Activated CD8-positive, alpha-beta T cell treated with anti-CD3 and anti-CD28 coated beads, Interleukin-2, amount 10 ng/mL, durations not matched to agents 7 days and 5 days (primary cell): ENCODE data around the gene ZMYND19. TPM values are rescaled to one million over a fixed set of nuclear protein-coding genes. Genes with fewer than 3 reads are reported as not detected.
A peak's percentile ranks its signal among the peaks of the same experiment; 100 is the strongest.
"Not testable (repeated sequence)": the region's sequence is repeated elsewhere in the genome, so short reads cannot be mapped to it uniquely, and the experiment has no call there.

Experiments used
- ATAC-seq: fragments of 150-1000 bp; cut with Tn5 transposase; one replicate; pipeline ENCODE4 v1.10.0; 2021; ENCODE audit warnings: moderate library complexity
- CTCF ChIA-PET: fragments of 350-600 bp; sonication (Branson Sonifier 250); formaldehyde crosslinking; loops from one replicate; lab custom pipeline; 2021; ENCODE audit warnings: antibody characterized with exemption; lab: Charles Lee
- POLR2A ChIA-PET: fragments of 350-600 bp; sonication (Branson Sonifier 250); formaldehyde crosslinking; loops from one replicate; lab custom pipeline; 2021; ENCODE audit warnings: antibody characterized with exemption; lab: Charles Lee
- DNase-seq: peaks from one replicate; pipeline ENCODE4 v3.0.0-alpha.2; 2020
- H3K27ac Mint-ChIP-seq: one replicate; pipeline ENCODE4 v1.8.0; 2021; ENCODE audit warnings: mild to moderate bottlenecking, mixed read lengths
- H3K27me3 Mint-ChIP-seq: one replicate; pipeline ENCODE4 v1.8.0; 2021; ENCODE audit warnings: low read depth, mixed read lengths
- H3K36me3 Mint-ChIP-seq: one replicate; pipeline ENCODE4 v1.8.0; 2021; ENCODE audit warnings: low read depth, mixed read lengths
- H3K4me1 Mint-ChIP-seq: one replicate; pipeline ENCODE4 v1.8.0; 2021; ENCODE audit warnings: low read depth, mixed read lengths
- H3K4me3 Mint-ChIP-seq: one replicate; pipeline ENCODE4 v1.8.0; 2021; ENCODE audit warnings: mild to moderate bottlenecking, mixed read lengths
- H3K9me3 Mint-ChIP-seq: one replicate; pipeline ENCODE4 v1.8.0; 2022; ENCODE audit warnings: mixed read lengths; ENCODE audit not compliant: insufficient read depth
- total RNA-seq, 2 experiments: library from RNA; stranded (reverse); gene quantifications; one replicate each; pipeline ENCODE4 v1.2.3, GENCODE V29; 2021

The ZMYND19 gene
- total RNA-seq, 2 experiments from 2014 or later, result 35.4 to 38.3 TPM

DNA sequence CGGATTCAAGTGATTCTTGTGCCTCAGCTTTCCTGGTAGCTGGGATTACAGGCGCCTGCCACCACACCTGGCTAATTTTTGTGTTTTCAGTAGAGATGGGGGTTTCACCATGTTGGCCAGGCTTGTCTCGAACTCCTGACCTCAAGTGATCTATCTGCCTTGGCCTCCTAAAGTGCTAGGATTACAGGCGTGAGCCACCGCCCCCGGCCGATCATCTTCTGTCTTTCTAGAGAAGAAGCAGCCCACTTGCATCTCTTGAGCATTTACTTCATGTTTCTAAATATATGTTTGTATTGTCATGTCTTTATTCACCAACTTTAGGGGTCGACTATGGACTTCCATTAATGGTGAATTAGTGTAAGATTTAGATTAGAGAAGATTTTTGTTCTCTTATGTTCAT is 31.9 kb upstream of the ZMYND19 start:
- H3K27me3 Mint-ChIP-seq, H3K27ac Mint-ChIP-seq, ATAC-seq, CTCF ChIA-PET, DNase-seq, POLR2A ChIA-PET, H3K4me3 Mint-ChIP-seq, H3K9me3 Mint-ChIP-seq: not testable (repeated sequence)
- peaks cover 38% of the 10 kb centered on the region for H3K36me3 Mint-ChIP-seq
- peaks cover 55% of the 10 kb centered on the region for H3K4me1 Mint-ChIP-seq

DNA sequence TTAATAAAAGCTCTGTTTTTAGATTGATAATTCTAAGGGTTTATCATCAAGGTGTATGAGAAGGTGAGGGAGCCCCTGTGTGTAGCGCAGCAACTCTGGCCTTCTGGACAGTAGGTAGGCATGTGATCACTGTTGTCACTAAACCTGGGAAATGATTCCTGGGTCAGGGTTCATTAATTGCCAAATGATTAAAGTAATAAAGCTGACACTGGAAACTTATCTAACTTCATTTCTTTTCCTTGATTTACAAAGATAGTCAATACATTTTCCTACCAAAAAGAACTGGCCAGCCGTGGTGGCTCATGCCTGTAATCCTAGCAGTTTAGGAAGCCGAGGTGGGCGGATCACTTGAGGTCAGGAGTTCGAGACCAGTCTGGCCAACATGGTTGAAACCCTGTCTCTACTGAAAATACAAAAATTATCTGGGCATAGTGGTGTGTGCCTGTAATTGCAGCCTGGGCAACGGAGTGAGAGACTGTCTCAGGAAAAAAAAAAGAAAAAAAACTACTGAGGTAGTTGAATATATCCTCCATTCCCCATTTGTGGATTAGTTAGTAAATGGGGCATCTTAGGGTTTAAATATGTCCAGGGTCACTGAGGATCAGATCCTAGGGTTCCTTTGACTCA is 30.9 kb upstream of the ZMYND19 start:
- ChIA-PET CTCF (interaction anchor here (0.7 to 1.2 kb wide), 3 partner anchors 10 to 69 kb away, joined by 3 to 5 read pairs (median 3); partner anchors contain the start of gene MRPL41), POLR2A (interaction anchor here (0.8 kb wide), 1 partner anchor 8 kb away, joined by 3 read pairs; no protein-coding TSS in a partner anchor)
- H3K36me3 Mint-ChIP-seq, result peaks cover 36% of the 10 kb centered on the region
- peak overlapping the region; percentile 28 for H3K4me3 Mint-ChIP-seq
- no peak for DNase-seq
- H3K4me1 Mint-ChIP-seq, result peaks cover 55% of the 10 kb centered on the region
- peak overlapping the region; percentile 49 for H3K27ac Mint-ChIP-seq
- H3K27me3 Mint-ChIP-seq, result no peaks in the 10 kb centered on the region
- no peaks in the 10 kb centered on the region for H3K9me3 Mint-ChIP-seq
- no peak for ATAC-seq

DNA sequence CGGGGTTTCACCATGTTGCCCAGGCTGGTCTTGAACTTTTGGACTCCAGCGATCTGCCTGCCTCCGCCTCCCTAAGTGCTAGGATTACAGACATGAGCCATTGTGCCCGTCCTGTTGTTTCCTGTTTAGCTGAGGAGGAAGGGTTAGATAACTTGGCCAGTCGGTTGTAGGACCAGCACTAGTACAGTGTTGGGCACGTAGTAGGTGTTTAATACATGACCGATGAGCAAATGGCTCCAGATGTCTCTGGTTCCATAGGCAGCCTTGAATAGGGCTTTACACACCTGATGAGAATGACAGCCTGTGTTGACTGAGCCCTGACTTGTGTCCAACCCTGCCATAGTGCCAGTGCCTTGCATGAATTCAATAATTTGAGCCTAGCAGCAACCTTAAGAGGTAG is 30.3 kb upstream of the ZMYND19 start:
- Mint-ChIP-seq H3K27me3 (no peaks in the 10 kb centered on the region), H3K9me3 (no peaks in the 10 kb centered on the region), H3K27ac (peak overlapping the region; percentile 49), H3K4me1 (peaks cover 55% of the 10 kb centered on the region), H3K4me3 (peak overlapping the region; percentile 43), H3K36me3 (peaks cover 36% of the 10 kb centered on the region)
- ChIA-PET CTCF (interaction anchor here (0.7 to 1.2 kb wide), 3 partner anchors 10 to 69 kb away, joined by 3 to 5 read pairs (median 3); partner anchors contain the start of gene MRPL41), POLR2A (interaction anchor here (0.8 kb wide), 1 partner anchor 9 kb away, joined by 3 read pairs; no protein-coding TSS in a partner anchor)
- no peak for ATAC-seq
- DNase-seq, result no peak

DNA sequence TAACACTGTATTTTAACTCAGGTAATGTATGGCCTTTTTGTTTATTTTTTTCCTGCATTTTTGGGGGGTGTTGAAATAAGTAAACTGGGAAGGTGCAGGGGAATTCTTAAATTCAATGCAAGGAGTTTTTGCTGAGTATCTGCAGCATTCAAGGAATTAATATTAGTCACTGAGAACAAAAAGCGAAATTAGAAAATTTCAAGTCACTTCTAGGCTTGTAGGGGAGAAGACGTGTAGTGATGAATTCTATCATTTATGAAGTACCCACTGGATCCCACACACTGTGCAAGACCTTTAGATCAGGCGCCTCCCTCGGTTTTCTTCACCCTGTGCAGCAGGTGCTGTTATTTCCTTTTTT is 29.7 kb upstream of the ZMYND19 start:
- peak overlapping the region; percentile 86 for H3K4me3 Mint-ChIP-seq
- H3K9me3 Mint-ChIP-seq, result no peaks in the 10 kb centered on the region
- peak overlapping the region; percentile 80 for H3K27ac Mint-ChIP-seq
- no peaks in the 10 kb centered on the region for H3K27me3 Mint-ChIP-seq
- no peak for DNase-seq
- CTCF ChIA-PET, result interaction anchor here (1.2 kb wide), 1 partner anchor 30 kb away, joined by 3 read pairs; no protein-coding TSS in a partner anchor
- no peak for ATAC-seq
- POLR2A ChIA-PET, result interaction anchor here (0.9 to 2.1 kb wide), 4 partner anchors 8 to 550 kb away, joined by 3 to 10 read pairs (median 4); partner anchors contain the start of gene SAPCD2
- peaks cover 31% of the 10 kb centered on the region for H3K36me3 Mint-ChIP-seq
- peaks cover 49% of the 10 kb centered on the region for H3K4me1 Mint-ChIP-seq

DNA sequence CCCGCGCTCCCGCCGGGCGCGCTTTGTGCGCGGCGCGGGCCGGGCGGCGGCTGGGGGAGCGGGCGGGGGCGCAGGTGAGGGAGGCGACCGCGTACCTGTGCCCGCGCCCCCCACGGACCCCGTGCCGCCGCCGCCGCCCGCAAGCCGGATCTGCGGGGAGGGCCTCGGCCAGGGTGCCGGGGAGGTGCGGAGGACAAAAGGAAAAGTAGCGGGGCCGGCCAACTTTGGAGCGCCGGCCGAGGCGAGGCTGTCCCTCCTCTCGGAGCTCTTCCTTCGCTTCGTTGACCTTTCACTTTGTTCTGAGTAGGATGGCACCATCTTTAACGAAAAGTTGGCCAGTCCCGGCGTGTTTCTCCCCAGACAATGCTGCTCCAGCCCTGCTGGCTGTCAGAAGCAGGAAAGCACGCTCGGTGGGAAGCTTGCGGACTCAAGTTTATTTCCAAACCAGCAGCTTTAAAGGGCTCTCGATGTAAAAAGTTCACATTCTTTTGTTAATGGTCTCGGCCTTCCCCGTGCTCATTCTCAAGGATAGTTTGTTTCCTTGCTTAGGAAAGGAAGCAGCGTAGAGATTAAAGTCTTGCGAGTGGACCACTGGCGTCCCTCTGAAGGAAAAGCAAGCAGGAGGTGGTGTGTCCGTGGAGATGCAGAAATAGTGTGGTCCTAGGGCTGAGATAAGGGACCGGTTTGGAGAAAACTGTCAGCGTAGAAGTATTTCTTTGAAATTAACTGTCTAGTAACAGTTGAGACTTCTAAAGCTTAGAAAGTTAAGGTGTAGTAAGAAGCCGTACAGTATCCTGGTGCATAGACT is 29.1 kb upstream of the ZMYND19 start:
- peak; percentile 49 for DNase-seq
- H3K27me3 Mint-ChIP-seq, result no peaks in the 10 kb centered on the region
- H3K36me3 Mint-ChIP-seq, result peaks cover 33% of the 10 kb centered on the region
- peak; percentile 6 for ATAC-seq
- peak overlapping the region; percentile 86 for H3K4me3 Mint-ChIP-seq
- H3K27ac Mint-ChIP-seq, result peak overlapping the region; percentile 80
- CTCF ChIA-PET, result interaction anchor here (0.8 to 1.6 kb wide), 6 partner anchors 9 to 54 kb away, joined by 3 to 14 read pairs (median 3); partner anchors contain the start of genes ARRDC1 and DPH7
- peaks cover 47% of the 10 kb centered on the region for H3K4me1 Mint-ChIP-seq
- no peaks in the 10 kb centered on the region for H3K9me3 Mint-ChIP-seq
- POLR2A ChIA-PET, result interaction anchor here (0.7 to 2.1 kb wide), 10 partner anchors 9 to 717 kb away, joined by 3 to 10 read pairs (median 3); partner anchors contain the start of genes ARRDC1, SAPCD2 and TUBB4B

DNA sequence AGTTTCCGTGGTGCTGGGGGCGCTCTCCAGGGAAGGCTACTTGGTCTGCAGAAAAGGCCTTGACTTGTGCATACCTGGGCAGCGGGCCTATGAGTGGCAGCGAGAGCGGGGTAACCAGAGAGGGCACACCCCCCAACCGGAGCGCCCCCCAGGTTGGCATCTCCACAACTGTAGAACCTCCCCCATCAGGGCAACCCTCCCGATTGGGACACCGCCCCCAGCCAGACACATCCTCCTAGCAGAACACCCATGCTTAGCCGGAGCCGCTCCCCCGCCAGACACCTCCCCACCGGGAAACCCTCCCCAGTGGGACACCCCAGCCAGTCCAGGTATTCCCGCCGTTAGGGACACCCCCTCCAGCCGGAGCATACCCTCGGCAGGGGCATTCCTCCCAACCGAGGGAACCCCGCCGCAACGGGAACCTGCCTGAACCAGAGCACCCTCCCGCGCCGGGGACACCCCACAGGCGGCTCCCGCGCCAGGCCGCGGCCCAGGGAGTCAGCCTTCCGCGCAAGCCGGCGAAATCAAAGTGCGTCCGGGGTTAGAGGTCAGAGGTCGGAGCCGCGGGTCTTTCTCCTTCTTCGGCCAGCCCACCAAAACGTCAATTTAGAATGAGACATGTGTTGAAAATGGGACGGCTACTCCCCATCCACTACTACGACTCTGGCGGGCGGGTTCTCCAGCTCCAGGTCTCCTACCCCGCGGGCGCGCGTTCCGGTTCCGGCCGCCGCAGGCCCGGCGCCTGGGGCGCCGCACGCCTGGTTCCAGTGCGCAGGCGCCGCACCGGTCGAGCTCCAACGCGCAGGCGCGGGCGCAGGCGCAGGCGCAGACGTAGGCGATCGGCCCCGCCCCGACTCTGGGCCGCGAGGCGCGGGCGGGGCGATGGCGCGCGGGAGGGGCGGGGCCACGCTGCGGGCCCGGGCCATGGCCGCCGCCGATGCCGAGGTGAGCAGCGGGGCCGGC is 28.1 kb upstream of the ZMYND19 start, which contains the start of gene EHMT1:
Gene EHMT1 (plus strand): TSS at position 901 of the 963 bp plus-strand sequence. CDS start 24 bp downstream, at position 925.
- H3K4me3 Mint-ChIP-seq, result peak within 1 kb of the TSS; percentile 86
- H3K27me3 Mint-ChIP-seq, result no peaks in the 10 kb centered on the region
- H3K36me3 Mint-ChIP-seq, result peaks cover 31% of the 10 kb centered on the region
- DNase-seq (peak; percentile 90), ATAC-seq (peak; percentile 85)
- ChIA-PET POLR2A (interaction anchor here (1.0 to 2.1 kb wide), 7 partner anchors 10 to 716 kb away, joined by 3 to 10 read pairs (median 3); partner anchors contain the start of genes ARRDC1 and TUBB4B), CTCF (interaction anchor here (0.6 to 1.6 kb wide), 6 partner anchors 10 to 55 kb away, joined by 3 to 14 read pairs (median 4); partner anchors contain the start of genes ARRDC1, DPH7 and ZMYND19)
- no peaks in the 10 kb centered on the region for H3K9me3 Mint-ChIP-seq
- peaks cover 41% of the 10 kb centered on the region for H3K4me1 Mint-ChIP-seq
- H3K27ac Mint-ChIP-seq, result peak within 1 kb of the TSS; percentile 91

DNA sequence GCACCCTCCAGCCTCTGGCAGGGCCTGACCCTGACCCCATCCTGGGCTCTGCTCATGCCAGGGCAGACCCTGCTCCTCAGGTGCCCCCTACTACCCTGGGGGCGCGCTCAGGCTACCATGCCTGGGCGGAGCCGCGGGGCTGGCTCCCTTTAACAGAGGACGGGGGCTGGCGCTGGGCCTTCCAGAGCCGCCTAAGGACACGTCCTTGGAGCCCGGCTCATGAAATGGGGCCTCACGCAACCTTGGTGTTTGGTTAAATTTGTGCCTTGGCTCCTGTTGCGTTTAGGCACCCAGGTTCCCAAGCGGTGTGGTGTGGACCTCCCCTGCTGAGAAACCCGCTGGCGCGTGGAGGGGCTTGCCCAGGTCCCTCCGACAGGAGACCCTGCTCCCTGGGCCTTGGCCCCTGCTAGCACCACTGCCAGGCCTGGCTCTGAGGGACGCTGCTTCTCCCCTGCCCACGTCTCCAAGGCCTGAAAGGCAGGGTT is 25.1 kb upstream of the ZMYND19 start:
- no peaks in the 10 kb centered on the region for H3K9me3 Mint-ChIP-seq
- ChIA-PET POLR2A (no interaction called here), CTCF (no interaction called here)
- no peak for ATAC-seq
- no peak for DNase-seq
- no peak overlapping the region for H3K27ac Mint-ChIP-seq
- H3K4me1 Mint-ChIP-seq, result peaks cover 35% of the 10 kb centered on the region
- H3K36me3 Mint-ChIP-seq, result peaks cover 23% of the 10 kb centered on the region
- no peak overlapping the region for H3K4me3 Mint-ChIP-seq
- no peaks in the 10 kb centered on the region for H3K27me3 Mint-ChIP-seq

DNA sequence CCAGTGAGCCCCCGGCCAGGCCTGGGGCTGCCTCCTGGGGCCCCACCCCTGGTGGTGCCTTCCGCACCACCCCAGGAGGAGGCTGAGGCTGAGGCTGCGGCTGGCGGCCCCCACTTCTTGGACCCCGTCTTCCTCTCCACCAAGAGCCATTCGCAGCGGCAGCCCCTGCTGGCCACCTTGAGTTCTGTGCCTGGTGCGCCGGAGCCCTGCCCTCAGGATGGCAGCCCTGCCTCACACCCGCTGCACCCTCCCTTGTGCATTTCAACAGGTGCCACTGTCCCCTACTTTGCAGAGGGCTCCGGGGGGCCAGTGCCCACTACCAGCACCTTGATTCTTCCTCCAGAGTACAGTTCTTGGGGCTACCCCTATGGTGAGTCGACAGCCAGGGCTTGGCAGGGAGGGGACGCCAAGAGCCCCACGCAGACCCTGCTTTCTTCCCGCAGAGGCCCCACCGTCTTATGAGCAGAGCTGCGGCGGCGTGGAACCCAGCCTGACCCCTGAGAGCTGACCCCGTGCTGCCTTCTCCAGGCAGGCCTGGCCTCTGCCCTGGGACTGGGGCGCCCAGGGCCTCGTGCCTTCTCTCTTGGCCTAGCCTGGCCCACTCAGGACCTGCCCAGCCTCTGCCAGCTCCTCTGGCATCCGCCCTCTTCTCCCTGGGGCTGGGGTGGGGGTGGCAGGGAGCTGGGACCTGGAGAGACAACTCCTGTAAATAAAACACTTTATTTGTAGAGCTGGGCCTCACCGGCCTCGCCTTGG is 24.5 kb upstream of the ZMYND19 start:
- H3K27ac Mint-ChIP-seq, result peak overlapping the region; percentile 43
- no peaks in the 10 kb centered on the region for H3K27me3 Mint-ChIP-seq
- POLR2A ChIA-PET, result no interaction called here

DNA sequence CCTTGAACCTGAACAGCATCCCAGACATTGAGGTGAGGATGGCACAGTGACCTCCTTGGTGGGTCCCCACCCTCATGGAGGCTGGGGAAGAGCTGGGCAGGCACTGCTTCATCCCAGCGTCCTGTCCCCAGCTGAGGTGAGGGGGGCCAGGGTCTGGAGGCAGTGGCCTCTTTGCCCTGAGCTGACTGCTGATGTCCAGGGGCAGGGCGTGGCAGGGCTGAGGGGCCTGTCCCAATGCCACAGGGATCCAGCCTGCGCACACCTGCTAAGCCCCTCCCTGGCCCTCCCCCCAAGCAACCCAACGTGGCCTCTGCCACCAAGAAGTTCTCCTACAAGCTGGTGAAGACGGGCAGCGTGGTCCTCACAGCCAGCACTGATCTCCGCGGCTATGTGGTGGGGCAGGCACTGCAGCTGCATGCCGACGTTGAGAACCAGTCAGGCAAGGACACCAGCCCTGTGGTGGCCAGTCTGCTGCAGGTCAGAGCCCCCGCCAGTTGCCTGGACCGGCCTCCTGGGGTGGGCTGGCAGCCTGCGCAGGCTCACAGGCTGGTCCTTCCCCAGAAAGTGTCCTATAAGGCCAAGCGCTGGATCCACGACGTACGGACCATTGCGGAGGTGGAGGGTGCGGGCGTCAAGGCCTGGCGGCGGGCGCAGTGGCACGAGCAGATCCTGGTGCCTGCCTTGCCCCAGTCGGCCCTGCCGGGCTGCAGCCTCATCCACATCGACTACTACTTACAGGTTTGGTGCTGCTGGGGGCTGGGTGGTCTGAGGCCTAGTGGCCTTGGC is 23.6 kb upstream of the ZMYND19 start:
- H3K27ac Mint-ChIP-seq, result no peak overlapping the region
- ChIA-PET CTCF (no interaction called here), POLR2A (no interaction called here)
- no peaks in the 10 kb centered on the region for H3K9me3 Mint-ChIP-seq
- peaks cover 15% of the 10 kb centered on the region for H3K36me3 Mint-ChIP-seq
- no peak for ATAC-seq
- no peaks in the 10 kb centered on the region for H3K27me3 Mint-ChIP-seq
- no peak for DNase-seq
- no peak overlapping the region for H3K4me3 Mint-ChIP-seq
- H3K4me1 Mint-ChIP-seq, result peaks cover 29% of the 10 kb centered on the region

More for the DNA sequence above, 24.5 kb upstream of the ZMYND19 start:
- DNase-seq, result no peak
- no peaks in the 10 kb centered on the region for H3K9me3 Mint-ChIP-seq
- H3K4me3 Mint-ChIP-seq, result no peak overlapping the region
- no peak for ATAC-seq
- CTCF ChIA-PET, result no interaction called here
- peaks cover 32% of the 10 kb centered on the region for H3K4me1 Mint-ChIP-seq
- peaks cover 19% of the 10 kb centered on the region for H3K36me3 Mint-ChIP-seq

DNA sequence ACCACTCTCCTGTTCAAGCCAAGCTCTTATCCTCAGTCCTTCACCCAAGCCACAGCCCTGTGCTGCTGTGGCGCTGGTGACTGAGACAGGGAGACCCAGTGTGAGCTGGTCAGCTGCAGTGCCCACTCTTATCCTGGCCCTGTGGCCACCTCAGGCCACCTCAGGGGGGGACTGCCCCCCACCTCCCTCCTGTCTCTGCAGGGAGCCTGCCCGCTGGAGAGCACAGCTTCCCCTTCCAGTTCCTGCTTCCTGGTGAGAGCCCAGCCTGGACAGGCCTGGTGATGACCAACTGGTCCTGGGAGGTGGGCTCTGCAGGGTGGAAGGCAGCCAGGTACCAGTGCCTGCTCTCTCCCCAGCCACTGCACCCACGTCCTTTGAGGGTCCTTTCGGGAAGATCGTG is 22.9 kb upstream of the ZMYND19 start:
- H3K36me3 Mint-ChIP-seq, result peaks cover 15% of the 10 kb centered on the region
- POLR2A ChIA-PET, result no interaction called here
- no peak overlapping the region for H3K27ac Mint-ChIP-seq
- H3K4me1 Mint-ChIP-seq, result peaks cover 29% of the 10 kb centered on the region
- no peaks in the 10 kb centered on the region for H3K27me3 Mint-ChIP-seq
- H3K9me3 Mint-ChIP-seq, result no peaks in the 10 kb centered on the region
- DNase-seq (no peak), ATAC-seq (no peak)
- H3K4me3 Mint-ChIP-seq, result no peak overlapping the region
- CTCF ChIA-PET, result no interaction called here
